NCI-H2196 treated with DMSO at 0.1 percent for 48 hours (cell line): ENCODE results near the gene CLHC1.
"Not testable (repeated sequence)": the region's sequence is repeated elsewhere in the genome, so short reads cannot be mapped to it uniquely, and the experiment has no call there.

Experiments
- DNase-seq: peaks from one replicate; lab custom pipeline; 2025; ENCODE audit not compliant: unreplicated experiment; lab: John Stamatoyannopoulos, UW

CLHC1 gene

DNA sequence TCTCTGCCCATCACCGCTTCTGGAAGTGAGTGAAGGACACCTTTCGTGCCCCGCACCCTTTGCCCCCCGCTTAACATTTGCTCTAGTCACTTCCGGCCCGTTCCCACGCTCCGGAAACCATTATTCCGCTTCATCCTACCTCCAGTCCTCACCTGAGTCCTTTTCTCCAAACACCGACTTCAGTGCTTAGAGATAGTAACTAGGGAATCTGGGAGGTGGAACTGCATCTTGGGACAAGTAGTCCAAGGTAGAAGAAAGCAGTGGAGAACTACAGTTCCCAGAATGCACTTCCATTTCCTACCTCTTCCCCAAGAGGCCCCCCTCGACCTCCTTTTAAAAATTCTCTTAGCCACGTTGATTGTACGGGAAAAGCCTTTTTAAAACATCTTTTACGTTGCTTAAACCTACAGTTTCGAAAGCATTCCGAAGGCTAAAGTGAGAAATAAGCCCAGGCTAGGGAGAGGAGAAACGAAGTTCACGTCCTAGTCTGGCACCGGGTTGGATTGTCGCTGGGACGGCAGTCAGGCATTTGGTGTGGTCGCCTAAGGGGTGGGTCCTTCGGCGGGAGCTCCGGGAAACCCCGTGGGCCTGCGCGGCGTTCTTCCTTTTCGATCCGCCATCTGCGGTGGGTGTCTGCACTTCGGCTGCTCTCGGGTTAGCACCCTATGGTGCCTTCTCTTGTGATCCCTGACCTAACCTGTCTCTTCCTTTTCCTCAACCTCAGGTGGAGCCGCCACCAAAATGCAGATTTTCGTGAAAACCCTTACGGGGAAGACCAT is at the start of gene CLHC1, which contains the start of gene RPS27A:
TSS of gene CLHC1 (minus strand) at position 210 of the 779 bp plus-strand sequence. CDS start 9,882 bp downstream, outside the sequence.
TSS of gene RPS27A (plus strand) at position 605 of the 779 bp plus-strand sequence. CDS start at position 742, 137 bp downstream.
- DNase-seq = peak; percentile 76

DNA sequence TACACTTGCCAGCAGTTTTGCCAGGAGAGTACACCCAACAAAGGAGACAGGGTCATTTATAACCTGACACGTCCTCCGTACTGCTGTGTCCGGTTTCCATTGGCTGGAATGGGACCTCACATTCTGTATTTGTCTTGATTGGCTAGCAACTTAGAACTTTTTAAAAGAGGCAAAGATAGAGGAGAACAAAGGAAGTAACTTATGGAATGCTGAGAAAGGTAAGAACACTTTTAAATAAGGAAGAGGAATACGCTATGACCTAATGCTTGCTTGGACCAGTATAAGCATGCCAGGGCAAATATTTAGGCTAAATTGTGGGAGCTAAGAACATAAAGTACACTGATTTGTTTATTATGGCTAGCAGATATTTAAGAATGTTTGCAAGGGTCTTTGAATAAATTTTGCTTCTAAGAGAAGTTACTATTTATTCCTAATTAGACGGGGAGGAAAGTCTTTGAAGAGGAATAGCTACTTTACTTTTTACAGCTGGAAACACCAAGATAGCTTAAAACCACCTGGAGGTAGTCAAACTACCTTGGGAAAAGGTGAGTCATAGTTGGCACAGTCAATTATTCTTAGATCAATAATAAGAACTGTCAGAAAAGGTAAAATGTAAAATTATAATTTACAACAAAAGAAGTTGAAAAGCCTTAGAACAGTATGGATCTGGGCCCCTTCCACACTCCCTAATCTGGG is 48.9 kb upstream of the CLHC1 start:
- DNase-seq = not testable (repeated sequence)

DNA sequence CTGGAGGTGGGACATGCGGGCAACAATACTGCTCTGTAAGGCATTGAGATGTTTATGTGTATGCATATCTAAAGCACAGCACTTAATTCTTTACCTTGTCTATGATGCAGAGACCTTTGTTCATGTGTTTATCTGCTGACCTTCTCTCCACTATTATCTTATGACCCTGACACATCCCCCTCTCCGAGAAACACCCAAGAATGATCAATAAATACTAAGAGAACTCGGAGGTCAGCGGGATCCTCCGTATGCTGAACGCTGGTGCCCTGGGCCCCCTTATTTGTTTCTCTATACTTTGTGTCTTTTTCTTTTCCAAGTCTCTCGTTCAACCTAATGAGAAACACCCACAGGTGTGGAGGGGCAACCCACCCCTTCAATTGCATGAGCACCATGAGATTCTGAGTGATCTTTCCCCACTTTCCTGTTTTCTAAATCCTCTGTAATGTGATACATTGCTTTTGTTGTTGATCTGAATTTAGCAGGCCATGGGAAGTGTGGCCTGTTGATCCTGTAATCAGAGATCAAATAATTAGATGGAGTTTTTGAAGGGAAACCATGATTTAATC is 47.8 kb upstream of the CLHC1 start:
- DNase-seq = not testable (repeated sequence)

DNA sequence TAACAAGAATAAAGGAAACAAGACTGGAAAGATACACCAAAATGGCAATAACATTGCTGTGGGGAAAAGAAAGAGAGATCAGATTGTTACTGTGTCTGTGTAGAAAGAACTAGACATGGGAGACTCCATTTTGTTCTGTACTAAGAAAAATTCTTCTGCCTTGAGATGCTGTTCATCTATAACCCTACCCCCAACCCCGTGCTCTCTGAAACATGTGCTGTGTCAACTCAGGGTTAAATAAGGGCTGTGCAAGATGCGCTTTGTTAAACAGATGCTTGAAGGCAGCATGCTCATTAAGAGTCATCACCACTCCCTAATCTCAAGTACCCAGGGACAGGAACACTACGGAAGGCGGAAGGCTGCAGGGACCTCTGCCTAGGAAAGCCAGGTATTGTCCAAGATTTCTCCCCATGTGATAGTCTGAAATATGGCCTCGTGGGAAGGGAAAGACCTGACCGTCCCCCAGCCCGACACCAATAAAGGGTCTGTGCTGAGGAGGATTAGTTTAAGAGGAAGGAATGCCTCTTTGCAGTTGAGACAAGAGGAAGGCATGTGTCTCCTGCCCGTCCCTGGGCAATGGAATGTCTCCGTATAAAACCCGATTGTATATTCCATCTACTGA is 47.2 kb upstream of the CLHC1 start:
- not testable (repeated sequence) for DNase-seq

DNA sequence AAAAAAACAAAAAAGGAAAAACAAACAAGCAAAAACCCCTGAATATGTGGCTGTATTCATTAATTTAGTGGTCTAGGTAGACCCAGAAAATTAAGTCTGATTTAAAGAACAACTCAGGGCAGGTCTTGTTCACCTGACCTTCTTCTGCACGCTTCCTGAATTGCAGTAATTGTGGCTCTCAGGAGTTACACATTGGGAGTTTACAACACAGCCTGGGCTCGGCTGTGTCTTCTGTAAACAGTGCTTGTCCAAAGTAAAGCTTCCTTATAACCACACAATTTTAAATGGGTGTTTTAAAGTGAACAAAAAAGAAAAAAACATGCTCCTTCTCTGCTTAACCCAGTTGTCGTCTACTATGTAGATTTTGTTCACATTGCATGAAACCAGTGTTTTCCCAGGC is 45.2 kb upstream of the CLHC1 start:
- DNase-seq = no peak

DNA sequence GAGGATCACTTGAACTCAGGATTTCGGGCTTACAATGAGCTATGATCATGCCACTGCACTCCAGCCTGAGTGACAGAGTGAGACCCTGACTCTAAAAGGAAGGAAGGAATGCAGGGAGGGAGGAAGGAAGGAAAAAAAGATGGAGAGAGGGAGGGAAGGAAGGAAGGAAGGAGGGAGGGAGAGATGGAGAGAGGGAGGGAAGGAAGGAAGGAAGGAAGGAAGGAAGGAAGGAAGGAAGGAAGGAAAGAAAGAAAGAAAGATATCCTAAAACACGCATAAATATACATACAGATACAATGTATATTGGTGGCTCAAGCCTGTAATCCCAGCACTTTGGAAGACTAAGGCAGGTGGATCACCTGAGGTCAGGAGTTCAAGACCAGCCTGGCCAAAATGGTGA is 42.3 kb upstream of the CLHC1 start:
- DNase-seq = not testable (repeated sequence)

DNA sequence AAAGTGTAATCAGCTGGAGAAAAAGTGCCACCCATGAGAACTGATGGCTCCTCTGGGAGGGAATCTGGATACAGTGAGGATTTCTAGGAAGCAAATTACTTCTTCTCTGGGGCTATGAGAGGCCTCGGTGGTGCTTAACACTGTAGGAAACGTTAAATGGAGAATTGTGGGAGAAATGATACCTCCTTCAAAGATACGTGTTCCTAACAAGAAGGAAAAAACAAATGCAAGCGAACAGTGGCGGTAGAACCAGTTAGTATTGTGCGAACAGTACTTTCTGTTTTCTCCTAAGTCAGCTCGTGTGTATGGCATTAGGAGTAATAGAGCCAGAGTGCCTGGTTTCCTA is 37.5 kb upstream of the CLHC1 start:
- DNase-seq = no peak

DNA sequence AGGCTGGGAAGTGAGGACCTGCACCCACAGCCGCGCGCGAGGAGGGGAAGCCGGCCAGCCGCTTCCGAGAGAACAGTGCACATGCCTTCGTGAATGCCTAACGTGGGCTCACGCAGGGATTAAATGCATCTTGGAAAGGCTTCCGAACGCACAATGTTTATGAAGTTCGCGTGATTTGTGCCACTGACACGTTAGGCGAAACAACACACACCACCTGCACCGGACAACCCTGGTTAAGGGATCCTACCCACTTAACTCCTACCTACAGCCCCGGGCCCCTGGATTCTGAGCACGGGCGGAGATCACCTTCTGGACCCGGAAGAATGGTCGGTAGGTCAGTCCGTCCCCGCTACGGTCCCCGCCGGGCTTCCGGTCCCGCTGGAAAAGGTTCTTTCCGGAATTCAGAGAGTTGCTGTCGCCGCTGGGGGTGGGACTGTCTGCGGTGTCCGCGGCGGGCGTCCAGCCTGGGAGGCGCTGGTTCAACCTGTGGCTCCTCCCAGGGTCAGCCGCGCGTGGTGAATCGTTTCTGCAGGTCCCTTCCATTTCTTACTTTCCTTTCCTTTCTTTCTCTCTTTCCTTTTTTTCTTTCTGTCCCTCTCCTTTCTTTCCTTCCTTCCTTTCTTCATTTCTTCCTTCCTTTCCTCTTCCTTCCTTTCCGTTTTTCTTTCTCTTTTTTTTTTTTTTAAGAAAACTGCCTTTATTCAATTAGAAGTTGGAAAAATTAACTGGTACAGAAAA is 37.0 kb upstream of the CLHC1 start, which contains the start of gene MTIF2:
TSS of gene MTIF2 (minus strand) at position 325 of the 738 bp plus-strand sequence. CDS start 5,373 bp downstream, outside the sequence.
- DNase-seq = peak; percentile 69

DNA sequence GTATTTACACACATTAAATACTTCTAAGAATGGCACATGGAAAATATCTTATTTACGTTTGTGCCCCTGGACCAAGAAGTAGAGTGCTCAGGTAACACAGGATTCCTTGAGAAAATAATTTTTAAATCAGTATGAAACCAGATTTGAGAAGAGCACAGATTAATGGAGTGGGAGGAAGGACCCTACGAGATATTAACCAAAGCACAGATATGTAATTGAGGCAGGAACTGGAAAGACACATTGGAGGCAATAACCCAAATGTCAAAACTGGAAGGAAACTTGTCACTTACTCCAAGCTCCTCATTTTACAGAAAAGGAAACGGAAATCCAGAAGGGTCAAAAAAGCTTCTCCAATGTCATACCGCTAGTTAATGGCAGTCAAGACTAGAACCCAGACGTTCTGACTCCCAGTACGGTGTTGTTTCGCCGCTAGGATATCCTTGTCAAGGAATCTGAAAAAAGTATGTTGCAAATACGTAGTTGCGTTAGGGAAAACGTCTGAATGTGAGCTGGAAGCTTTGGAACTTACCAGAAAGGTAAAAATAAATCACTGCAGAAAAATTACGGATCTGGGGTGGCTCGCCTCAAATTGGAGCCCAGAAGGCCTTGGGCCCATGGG is 36.3 kb upstream of the CLHC1 start:
- DNase-seq = no peak

DNA sequence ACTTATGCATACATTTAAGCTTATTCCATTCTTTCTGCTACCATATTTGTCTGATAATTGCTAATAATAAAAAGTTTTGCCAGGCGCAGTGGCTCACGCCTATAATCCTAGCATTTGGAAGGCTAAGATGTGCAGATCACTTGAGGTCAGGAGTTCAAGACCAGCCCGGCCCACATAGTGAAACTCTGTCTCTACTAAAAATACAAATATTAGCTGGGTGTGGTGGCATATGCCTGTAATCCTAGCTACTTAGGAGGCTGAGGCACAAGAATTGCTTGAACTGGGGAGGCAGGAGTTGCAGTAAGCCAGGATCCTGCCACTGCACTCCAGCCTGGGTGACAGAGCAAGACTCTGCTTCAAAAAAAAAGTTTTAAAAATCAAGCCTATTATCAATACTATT is 27.5 kb upstream of the CLHC1 start:
- DNase-seq = not testable (repeated sequence)

DNA sequence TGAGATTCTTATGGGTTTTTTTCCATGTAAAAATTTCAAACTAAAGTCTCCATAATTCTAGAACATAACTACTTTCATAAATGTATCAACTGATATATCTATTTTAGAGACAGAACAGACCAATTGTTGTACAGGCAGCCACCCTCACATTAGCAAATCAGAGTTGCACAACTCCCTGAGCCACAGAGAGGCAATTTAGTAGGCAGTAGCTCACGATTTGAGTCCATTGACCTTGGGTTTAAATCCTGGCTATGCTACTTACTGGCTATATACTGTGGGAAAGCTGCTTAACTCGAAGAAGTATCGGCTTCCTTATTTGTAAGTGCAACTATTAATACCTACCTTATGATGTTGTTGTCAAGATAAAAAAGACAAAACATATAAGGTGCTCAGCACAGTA is 20.7 kb upstream of the CLHC1 start:
- DNase-seq = no peak

DNA sequence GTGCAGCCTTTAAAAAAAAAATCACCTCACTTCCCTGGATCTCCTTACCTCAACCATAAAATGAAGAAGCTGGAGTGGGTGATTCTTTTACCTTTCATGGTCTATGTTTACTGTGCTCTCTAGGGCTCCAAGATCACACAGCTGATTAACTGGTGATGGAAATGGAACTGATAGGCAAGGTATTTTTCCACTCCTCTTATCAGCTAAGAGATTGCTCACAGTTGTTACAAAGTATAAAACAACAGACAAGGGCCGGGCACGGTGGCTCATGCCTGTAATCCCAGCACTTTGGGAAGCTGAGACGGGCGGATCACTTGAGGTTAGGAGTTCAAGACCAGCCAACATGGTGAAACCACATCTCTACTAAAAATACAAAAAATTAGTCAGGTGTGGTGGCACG is 14.9 kb upstream of the CLHC1 start:
- DNase-seq = no peak

DNA sequence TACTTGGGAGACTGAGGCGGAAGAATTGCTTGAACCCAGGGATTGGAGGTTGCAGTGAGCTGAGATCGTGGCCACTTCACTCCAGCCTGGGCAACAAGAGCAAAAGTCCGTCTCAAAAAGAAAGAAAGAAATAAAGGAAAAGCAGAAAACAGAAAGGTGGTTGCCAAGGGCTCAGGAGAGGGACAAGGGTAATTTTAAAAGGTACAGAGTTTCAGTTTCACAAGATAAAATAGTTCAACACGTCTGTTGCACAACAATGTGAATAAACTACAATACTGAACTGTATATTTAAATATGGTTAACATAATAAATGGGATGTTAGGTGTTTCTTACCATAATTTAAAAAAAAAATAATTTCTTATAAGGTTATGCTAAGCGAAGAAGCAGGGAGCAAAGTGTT is 13.3 kb upstream of the CLHC1 start:
- no peak for DNase-seq

DNA sequence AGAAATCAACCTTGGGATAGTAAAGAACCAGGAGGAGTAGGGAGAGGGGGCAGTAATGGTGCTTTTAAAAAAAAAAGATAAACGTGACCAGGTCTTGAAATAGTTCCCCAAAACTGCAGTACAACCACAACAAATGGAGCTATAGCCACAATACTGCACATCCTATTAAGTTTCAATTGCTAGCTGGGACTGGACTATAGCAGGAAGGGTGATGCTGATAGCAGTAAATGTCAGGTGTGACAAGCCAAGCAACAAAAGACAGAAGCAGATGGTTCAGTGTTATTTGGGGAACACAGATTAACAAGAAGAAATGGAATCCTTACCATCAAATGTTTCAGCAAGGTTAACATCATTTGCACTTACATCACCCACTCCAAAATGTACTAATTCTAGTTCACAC is 10.5 kb upstream of the CLHC1 start:
- DNase-seq = no peak

DNA sequence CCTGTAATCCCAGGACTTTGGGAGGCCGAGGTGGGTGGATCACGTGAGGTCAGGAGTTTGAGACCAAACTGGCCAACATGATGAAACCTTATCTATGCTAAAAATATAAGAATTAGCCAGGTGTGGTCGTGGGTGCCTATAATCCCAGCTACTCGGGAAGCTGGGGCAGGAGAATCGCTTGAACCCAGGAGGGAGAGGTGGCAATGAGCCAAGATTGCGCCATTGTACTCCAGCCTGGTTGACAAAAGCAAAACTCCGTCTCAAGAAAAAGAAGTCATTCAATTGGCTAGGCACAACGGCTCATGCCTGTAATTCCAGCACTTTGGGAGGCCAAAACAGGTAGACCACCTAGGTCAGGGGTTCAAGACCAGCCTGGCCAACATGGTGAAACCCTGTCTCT is 9.5 kb upstream of the CLHC1 start:
- DNase-seq = not testable (repeated sequence)

DNA sequence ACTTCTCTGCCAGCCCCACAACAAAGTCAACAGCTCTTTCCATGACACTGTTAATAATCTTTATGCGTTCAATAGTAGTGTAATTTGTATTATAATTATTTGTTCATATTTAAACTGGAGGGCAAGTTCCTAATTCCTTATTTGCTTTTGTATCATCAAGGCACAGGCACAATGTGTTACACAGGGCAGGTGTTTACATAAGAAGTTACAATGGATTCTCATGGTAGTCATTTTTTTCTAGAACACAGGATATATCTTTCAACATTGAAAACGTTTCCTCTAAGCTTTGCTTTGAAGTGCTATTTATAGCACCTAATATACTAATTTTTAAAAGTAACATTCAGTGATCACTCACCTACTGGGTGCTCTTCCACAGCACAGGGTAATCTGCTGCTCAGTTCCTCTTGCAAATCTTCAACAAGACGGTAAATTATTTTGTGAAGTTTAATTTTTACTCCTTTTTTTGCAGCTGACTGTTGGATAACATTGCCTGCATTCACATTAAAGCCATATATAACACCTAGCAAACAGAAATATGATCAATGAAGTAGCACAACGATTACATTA is 7.6 kb upstream of the CLHC1 start:
- DNase-seq = no peak

DNA sequence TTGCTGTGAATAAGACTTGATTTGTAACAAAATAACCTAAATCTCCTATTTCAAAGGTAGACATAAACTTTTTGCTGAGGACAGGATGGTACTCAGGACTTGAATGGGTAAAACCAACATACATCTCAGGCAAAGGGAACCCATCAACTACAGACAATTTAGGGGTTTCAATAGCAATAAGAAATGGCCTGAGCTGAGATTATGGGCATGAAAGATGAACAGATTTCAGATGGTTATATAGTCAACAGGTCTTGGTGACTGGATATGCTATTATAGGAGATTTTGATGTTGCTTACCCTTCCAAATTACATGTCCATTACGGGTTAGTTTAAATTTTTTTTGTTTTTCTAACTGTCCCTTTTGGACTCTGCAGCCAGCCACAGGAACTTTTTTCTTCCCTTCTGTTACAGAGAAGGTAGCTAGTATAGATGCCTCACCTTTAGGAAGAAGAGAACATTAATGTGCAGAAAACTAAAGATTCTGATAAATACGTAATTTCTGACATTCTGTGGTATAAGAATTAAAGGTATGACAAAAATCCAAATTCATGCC is 5.0 kb upstream of the CLHC1 start:
- no peak for DNase-seq

DNA sequence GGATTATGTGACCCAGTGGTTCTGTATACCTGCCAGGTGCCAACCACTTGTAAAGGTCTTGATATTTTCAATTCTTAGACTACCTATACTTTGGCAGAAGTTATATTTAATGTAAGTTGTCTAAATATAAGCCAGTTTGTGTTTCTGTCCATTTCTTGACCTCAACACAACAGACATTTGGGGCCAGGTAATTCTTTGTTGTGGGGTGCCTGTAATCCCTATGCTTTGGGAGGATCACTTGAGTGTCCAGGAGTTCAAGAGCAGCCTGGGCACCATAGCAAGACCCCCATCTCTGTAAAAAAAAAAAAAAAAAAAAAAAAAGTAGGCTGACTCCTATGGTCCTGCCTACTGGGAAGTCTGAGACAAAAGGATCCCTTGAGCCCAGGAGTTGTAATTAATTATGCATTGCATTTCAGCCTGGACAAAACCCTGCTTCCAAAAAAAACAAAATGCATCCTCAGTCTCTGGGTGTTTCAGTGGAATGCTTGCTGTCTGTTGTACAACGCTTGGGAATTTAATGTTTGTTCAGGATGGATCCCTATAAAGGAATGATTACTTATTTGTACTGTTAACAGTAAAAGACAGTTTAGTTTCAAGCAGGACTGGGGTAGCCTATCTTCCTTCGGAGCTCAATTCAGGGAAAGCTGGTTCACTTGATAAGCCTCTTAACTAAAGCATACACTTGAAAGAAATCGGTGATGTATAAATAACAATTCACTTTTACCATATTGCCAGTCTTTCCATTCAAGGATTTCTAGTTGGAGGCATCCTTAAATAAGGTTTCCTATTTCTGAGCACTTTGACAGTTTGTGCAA is 3.8 kb upstream of the CLHC1 start:
- no peak for DNase-seq

DNA sequence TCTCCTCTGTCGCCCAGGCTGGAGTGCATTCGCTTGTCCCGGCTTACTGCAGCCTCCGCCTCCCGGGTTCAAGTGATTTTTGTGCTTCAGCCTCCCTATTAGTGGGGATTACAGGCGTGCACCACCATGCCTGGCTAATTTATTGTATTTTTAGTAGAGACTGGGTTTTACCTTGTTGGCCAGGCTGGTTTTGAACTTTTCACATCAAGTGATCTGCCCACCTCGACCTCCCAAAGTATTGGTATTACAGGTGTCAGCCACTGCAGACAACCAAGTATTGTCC is 1.5 kb upstream of the CLHC1 start:
- DNase-seq = no peak
